GM12874 (cell line): ENCODE measurements around the gene RAB6A.

Experiments
- CTCF ChIP-seq: IDR thresholded peaks from 2 replicates; pipeline ENCODE4 v1.5.1; 2011; ENCODE audit warnings: low read depth, mild to moderate bottlenecking, control low read depth, low read length, moderate library complexity; ENCODE audit not compliant: insufficient read depth

Gene RAB6A

GRCh38 chr11:73760679-73761402, at the start of gene RAB6A:
RAB6A (minus strand) TSS chr11:73761074; CDS start chr11:73760635, 439 bp downstream.
- peak; percentile 24 for TF ChIP-seq CTCF

GRCh38 chr11:73810637-73811036, 49.8 kb upstream of the RAB6A start:
- no peak for TF ChIP-seq CTCF

GRCh38 chr11:73808052-73808451, 47.2 kb upstream of the RAB6A start:
- no peak for TF ChIP-seq CTCF

GRCh38 chr11:73804712-73805111, 43.8 kb upstream of the RAB6A start:
- TF ChIP-seq CTCF, result no peak

GRCh38 chr11:73801136-73801535, 40.3 kb upstream of the RAB6A start:
- TF ChIP-seq CTCF, result no peak

GRCh38 chr11:73800276-73800806, 39.5 kb upstream of the RAB6A start:
- TF ChIP-seq CTCF, result no peak

- no peak for TF ChIP-seq CTCF
These were observed 36.6 kb upstream of the RAB6A start for GRCh38 chr11:73797457-73797856.
